ENCODE data around the gene CHD5. TPM values are rescaled to one million over a fixed set of nuclear protein-coding genes. Genes with fewer than 3 reads are reported as not detected.
A peak's percentile ranks its signal among the peaks of the same experiment; 100 is the strongest.

The CHD5 gene
- polyA plus RNA-seq, 1 donor (not counting 4 experiments of a cell fraction or from before 2014, with no cell fraction given): 0.07 TPM

DNA sequence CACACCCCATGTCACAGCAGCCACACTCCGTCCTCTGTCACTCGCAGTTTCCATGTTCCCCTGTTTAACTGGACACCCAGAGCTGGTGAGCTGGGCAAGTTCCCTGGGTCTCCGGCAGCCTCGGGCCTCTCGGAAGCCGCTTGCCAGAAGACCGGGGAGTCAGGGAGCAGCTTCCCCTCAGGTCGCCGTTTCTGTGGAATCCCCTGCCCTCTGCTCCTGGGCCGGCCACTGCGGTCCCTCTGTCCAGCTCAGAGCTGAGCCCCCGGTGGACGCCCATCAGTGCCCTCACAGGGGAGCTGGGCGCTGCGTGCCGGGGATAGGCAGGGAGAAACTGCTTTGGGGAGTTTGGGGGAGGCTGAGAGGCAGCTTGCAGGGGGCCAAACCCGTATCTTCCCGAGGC, 96.7 kb downstream of the CHD5 start:
- Histone ChIP-seq H4K20me1 (ENCODE audit: control insufficient read depth, extremely low read depth, insufficient read depth, low read length) (no peaks in the 10 kb centered on the region), H3K27ac (ENCODE audit: control insufficient read depth, insufficient read depth, low read length) (no peak overlapping the region), H3K4me3 (ENCODE audit: control insufficient read depth in 2 of 3, extremely low read depth in 1 of 3, insufficient read depth in 2 of 3, low read depth in 1 of 3, low read length in 3 of 3) (no peak overlapping the region), H3K36me3 (ENCODE audit: control insufficient read depth in 2 of 2, extremely low read depth in 1 of 2, insufficient read depth in 2 of 2, low read length in 2 of 2) (no peaks in the 10 kb centered on the region), H3K9me3 (ENCODE audit: control insufficient read depth, low read depth, low read length) (no peaks in the 10 kb centered on the region), H3K9ac (ENCODE audit: control insufficient read depth, extremely low read depth, insufficient read depth, low read length) (no peak overlapping the region), H3K79me2 (ENCODE audit: control insufficient read depth, insufficient read depth, low read length) (no peaks in the 10 kb centered on the region), H3K4me1 (ENCODE audit: control insufficient read depth, extremely low read depth, insufficient read depth, low read length) (no peaks in the 10 kb centered on the region), H3K9me1 (ENCODE audit: control insufficient read depth, extremely low read depth, insufficient read depth, low read length) (no peaks in the 10 kb centered on the region), H3K27me3 (ENCODE audit: control insufficient read depth, extremely low read depth, insufficient read depth, low read length) (peaks cover 8% of the 10 kb centered on the region), H3K4me2 (ENCODE audit: control insufficient read depth, extremely low read depth, insufficient read depth, low read depth, low read length) (no peak overlapping the region), H2AFZ (ENCODE audit: control insufficient read depth, low read length) (no peak overlapping the region)
- dilution Hi-C loops (cut with MboI; ENCODE audit: extremely low pct_ligation_motif_present, low sequenced_read_pairs): no loop called here
- no peak for DNase-seq (ENCODE audit: low read depth, low spot score)
- no peak for TF ChIP-seq EZH2 (IDR thresholded peaks at IDR 0.05; ENCODE audit: low read length)
- TF ChIP-seq, protein P1, sequence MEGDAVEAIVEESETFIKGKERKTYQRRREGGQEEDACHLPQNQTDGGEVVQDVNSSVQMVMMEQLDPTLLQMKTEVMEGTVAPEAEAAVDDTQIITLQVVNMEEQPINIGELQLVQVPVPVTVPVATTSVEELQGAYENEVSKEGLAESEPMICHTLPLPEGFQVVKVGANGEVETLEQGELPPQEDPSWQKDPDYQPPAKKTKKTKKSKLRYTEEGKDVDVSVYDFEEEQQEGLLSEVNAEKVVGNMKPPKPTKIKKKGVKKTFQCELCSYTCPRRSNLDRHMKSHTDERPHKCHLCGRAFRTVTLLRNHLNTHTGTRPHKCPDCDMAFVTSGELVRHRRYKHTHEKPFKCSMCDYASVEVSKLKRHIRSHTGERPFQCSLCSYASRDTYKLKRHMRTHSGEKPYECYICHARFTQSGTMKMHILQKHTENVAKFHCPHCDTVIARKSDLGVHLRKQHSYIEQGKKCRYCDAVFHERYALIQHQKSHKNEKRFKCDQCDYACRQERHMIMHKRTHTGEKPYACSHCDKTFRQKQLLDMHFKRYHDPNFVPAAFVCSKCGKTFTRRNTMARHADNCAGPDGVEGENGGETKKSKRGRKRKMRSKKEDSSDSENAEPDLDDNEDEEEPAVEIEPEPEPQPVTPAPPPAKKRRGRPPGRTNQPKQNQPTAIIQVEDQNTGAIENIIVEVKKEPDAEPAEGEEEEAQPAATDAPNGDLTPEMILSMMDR (optimal IDR thresholded peaks at IDR 0.05 in 1 of 3, IDR thresholded peaks at IDR 0.05 in 1 of 3, conservative IDR thresholded peaks at IDR 0.05 in 1 of 3; ENCODE audit: extremely low read depth in 1 of 3, insufficient read depth in 2 of 3, low read length in 3 of 3): no peak
- no peak for FAIRE-seq

DNA sequence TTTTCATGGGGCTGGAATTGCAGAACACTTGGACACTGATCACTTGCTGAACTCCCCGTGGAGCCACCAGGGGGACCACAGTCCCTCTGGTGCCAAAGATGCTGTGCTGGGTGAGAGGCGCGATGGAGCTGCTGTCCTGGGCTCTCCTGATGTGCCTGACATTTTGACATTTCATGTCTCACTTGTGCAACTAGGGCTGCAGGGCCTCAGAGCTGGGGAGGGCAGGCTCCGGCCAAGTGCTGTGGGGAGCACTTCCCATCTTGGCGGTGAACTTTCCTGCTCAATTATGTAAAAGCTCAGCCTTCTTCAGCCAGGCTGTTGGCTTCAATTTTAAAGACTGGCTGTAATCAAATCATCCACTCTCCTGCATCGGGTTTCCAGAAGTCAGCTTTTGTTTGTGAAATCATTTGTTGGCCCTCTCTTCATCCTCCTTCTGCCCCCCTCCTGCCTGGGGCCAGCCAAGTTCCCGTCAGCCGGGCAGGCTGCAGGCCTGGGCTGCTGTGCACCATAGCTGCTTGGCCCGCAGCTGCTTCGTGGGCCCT, 97.6 kb downstream of the CHD5 start:
- H3K4me3 ChIP-seq (ENCODE audit: control insufficient read depth in 2 of 3, extremely low read depth in 1 of 3, insufficient read depth in 2 of 3, low read depth in 1 of 3, low read length in 3 of 3): no peak overlapping the region
- H3K4me1 ChIP-seq (ENCODE audit: control insufficient read depth, extremely low read depth, insufficient read depth, low read length): no peaks in the 10 kb centered on the region
- TF ChIP-seq, protein P1 (optimal IDR thresholded peaks at IDR 0.05 in 1 of 3, IDR thresholded peaks at IDR 0.05 in 1 of 3, conservative IDR thresholded peaks at IDR 0.05 in 1 of 3; ENCODE audit: extremely low read depth in 1 of 3, insufficient read depth in 2 of 3, low read length in 3 of 3): peak; percentile 19 to 44 (median 29)
- no peak for TF ChIP-seq EZH2 (IDR thresholded peaks at IDR 0.05; ENCODE audit: low read length)
- H4K20me1 ChIP-seq (ENCODE audit: control insufficient read depth, extremely low read depth, insufficient read depth, low read length): no peaks in the 10 kb centered on the region
- no peak overlapping the region for H2AFZ ChIP-seq (ENCODE audit: control insufficient read depth, low read length)
- H3K9ac ChIP-seq (ENCODE audit: control insufficient read depth, extremely low read depth, insufficient read depth, low read length): no peak overlapping the region
- H3K27me3 ChIP-seq (ENCODE audit: control insufficient read depth, extremely low read depth, insufficient read depth, low read length): peaks cover 8% of the 10 kb centered on the region
- no peak overlapping the region for H3K4me2 ChIP-seq (ENCODE audit: control insufficient read depth, extremely low read depth, insufficient read depth, low read depth, low read length)
- H3K79me2 ChIP-seq (ENCODE audit: control insufficient read depth, insufficient read depth, low read length): no peaks in the 10 kb centered on the region
- H3K36me3 ChIP-seq (ENCODE audit: control insufficient read depth in 2 of 2, extremely low read depth in 1 of 2, insufficient read depth in 2 of 2, low read length in 2 of 2): no peaks in the 10 kb centered on the region
- no peaks in the 10 kb centered on the region for H3K9me1 ChIP-seq (ENCODE audit: control insufficient read depth, extremely low read depth, insufficient read depth, low read length)
- FAIRE-seq: no peak
- H3K9me3 ChIP-seq (ENCODE audit: control insufficient read depth, low read depth, low read length): no peaks in the 10 kb centered on the region
- dilution Hi-C loops (cut with MboI; ENCODE audit: extremely low pct_ligation_motif_present, low sequenced_read_pairs): no loop called here
- no peak for DNase-seq (ENCODE audit: low read depth, low spot score)
- no peak overlapping the region for H3K27ac ChIP-seq (ENCODE audit: control insufficient read depth, insufficient read depth, low read length)

Data from keratinocyte (primary cell).